GM04504 (cell line): ENCODE measurements around the gene GRAMD1B.

ENCODE experiments used
- DNase-seq: peaks from one replicate; pipeline ENCODE4 v3.0.0-alpha.2; 2012; ENCODE audit warnings: low read depth

The GRAMD1B gene

DNA sequence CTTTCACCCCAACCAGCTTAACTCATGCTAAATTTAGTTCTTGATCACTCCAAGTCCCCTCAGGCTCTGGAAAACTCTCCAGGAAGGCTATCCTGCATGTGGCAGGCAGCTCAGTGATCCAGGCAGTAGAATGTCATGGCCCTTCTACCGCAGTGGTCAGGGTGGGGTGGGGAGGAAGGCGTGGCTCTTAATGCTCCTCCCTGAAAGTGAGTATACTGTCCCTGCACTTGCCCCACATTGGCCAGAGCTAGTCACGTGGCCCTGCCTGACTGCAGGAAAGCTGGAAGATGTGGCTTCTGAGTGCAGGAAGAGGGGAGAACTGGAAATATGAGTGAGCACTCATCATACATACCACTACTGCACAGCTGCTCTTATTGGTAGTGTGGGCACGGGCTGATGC is 102.1 kb downstream of the GRAMD1B start:
- DNase-seq: no peak

DNA sequence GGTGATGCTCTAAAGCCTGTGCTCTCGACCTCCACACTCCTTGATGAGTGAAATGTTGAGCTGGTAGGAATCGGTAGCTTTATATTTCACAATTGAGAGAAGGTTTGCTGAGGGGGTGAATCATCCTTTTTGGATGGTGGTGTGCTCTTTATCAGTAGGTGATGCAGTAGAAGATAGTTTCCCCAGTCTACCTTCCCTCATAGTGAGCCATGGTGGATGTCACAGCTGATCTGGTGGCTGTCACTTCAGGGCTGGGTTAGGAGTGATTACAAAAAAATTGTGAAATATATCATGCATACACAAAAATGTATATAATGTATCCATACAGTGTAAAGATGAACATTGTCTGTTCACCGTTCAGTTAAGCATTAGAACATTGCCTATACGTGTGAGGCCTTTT is 105.3 kb downstream of the GRAMD1B start:
- DNase-seq: no peak

DNA sequence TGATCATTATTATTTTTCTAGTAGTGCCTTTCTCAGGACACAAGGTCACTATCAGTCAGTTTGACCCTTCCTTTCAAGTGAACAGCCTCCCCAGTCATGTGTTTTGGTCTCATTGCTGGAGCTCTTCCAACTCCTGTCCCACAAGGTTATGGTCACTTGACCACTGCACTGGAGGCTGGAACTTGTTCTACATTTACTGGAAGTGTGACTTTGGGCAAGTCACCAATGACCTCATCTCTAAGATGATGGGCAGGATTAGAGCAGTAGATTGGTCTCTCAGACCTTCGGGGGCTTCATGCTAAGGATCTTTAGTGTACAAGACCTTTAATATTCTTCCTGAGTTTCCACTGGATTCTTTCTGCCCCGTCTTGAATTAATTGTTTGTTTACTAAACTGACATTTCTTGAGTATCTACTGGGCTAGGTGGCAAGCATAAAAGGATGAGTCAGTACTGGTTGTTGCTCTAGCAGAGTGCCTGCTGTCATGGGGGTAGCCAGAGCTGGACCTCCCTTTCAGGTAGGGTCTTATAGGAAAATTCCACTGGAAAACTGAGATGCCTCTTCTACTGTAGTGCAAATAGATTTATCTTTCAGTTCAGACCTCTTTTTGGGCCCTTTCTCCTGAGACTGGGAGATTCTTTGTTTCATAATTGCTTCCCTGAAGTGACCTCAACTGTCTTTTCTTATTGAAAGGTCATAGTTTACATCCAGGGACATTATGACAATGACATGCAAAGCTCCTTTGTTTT is 106.8 kb downstream of the GRAMD1B start:
- DNase-seq: no peak

DNA sequence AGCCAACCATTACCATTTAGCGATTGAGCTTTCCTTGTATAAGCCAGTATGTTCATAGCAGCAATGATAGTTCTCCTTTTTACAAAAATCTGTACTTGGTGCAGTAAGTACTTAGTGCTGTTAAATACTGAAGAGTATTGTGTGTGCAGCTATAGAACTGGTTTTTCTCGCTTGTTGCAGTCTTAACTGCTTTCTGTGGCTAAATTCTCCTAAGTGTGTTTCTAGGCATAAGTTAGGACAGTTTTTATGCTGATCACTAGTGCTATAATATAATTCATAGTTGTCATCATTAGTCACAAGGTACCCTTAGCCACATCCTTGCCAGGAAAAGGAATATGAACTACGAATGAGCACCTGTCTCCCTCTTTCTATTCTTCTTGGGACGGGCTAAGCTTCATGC is 107.7 kb downstream of the GRAMD1B start:
- no peak for DNase-seq

DNA sequence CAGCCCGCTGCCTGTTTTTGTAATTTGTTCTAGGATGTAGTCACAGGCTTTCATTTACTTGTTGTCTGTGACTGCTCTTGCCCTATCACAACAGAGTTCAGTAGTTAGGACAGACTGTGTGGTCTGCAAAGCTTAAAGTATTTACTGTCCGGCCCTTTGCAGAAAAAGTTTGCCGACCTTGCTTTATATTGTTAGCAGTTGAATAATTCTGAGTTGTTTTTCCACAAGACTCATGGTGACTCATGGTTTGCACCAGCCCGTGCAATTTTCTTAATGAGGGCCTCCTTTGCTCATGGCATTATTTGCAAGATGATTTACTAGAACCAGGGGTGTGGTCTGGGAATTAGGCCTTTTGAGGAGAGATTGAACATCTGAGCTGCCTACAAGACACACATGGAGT is 113.7 kb downstream of the GRAMD1B start:
- peak; percentile 88 for DNase-seq

DNA sequence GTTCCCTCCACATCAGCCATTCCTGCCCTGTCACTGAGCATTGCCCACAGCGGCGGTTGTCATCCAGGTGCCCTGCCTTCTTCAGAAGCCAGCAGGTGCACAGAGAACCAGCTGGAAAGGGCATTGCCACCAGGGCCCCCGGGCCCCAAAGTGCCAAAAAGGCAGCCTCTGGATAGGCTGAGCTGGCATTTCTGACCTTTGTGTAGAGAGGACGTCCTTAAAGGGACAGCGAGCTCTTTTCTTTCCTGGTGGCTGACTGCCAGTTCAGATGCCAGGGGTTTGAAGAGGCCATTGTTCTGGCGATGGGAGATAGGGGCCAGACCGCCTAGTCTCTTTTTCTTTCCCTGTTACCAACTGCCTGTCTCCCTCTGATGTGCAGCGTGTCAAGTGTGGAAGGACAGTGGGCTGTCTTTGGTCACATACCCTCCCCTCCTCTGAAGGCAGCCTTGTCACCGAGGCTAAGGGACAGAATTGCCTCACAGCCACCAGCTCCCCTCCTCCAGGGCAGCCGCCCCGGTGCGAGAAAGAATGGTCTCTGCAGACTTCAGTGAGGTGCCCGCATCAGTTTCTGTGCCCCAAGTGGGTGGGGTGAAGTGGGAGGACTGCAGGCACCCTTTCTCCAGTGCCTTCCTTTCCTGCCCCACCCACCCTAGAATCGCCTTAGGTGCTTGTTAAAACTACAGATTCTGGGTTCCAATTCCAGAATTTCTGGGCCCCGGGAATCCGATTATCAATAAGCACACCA is 114.7 kb downstream of the GRAMD1B start:
- no peak for DNase-seq

DNA sequence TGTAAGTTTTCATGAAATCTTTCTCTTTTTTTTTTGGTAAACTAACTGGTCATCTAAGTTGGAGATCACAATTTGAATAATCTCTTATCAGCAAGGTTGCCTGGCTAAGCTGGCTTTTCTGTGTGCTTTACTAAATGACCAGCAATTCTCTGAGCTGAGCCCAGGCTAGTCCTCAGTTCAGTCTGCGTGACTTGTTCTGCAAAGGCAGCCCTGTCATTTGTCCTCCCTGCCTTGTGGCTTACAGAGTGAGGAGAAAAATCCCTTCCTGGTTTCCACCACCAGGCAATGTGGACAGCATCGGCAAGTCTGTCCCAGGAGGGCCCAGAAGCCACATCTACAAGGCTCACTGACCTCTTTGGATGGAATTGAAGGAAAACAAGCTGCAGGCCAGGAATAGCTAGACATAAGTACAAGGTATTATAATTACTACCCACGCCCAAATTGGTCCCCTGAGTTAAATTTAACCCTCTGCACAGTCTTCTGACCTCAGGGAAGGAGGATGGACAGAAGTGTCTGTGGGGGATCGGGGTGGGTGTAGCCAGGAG is 115.7 kb downstream of the GRAMD1B start:
- no peak for DNase-seq

DNA sequence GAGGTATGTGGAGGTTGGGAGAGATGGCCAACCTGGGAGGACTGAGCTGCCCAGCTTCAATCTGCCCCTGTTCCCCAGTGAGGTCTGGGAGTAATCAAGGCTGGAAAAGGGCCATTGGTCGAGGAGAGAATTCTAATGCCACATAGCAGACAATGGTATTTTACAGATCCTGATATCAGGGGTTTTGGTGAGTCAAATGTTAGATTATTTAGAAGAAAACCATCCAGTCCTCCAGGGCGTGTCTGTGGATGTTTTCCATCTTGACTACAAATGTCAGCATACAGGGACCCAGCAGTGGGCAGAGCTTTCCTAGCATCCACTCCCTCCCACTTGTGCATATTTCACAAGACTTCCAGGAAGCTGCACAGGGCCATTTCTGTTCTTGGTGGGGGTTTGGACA is 116.4 kb downstream of the GRAMD1B start:
- peak; percentile 79 for DNase-seq

DNA sequence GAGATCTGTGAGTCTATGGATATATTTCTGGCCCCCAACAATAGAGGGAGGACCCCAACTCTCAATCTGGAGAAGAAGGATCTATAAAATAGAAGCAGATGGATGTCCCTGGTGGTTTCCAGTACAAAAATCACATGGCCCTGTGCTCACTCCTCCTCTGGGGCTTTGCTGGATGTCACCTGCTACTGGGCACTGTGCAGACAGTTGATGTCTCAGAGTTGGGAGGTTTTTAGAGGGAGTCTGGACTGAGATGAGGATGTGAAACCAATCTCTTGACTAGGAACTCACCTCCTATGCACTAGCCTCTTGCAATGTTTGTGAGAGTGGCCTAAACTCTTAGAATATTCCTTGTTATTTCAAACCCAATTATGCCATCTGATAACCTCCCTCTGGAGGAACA is 117.1 kb downstream of the GRAMD1B start:
- DNase-seq: no peak

DNA sequence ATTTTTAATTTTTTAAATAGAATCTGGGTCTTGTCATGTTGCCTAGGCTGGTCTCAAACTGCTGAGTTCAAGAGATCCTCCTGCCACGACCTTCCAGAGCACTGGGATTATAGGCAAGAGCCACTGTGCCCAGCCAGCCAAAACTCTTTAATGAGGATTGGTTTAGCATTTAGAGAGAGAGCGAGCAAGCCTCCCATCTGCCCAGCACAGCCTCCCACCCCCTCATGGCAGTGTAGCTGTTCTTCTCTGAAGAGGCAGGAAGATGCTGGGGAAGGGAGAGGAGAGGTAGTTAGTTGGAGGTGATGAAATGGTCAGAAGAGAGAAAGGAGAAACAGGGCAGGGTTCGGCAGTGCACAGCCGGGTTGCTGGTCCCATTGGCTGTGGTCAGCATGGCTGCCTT is 118.7 kb downstream of the GRAMD1B start:
- DNase-seq: no peak

DNA sequence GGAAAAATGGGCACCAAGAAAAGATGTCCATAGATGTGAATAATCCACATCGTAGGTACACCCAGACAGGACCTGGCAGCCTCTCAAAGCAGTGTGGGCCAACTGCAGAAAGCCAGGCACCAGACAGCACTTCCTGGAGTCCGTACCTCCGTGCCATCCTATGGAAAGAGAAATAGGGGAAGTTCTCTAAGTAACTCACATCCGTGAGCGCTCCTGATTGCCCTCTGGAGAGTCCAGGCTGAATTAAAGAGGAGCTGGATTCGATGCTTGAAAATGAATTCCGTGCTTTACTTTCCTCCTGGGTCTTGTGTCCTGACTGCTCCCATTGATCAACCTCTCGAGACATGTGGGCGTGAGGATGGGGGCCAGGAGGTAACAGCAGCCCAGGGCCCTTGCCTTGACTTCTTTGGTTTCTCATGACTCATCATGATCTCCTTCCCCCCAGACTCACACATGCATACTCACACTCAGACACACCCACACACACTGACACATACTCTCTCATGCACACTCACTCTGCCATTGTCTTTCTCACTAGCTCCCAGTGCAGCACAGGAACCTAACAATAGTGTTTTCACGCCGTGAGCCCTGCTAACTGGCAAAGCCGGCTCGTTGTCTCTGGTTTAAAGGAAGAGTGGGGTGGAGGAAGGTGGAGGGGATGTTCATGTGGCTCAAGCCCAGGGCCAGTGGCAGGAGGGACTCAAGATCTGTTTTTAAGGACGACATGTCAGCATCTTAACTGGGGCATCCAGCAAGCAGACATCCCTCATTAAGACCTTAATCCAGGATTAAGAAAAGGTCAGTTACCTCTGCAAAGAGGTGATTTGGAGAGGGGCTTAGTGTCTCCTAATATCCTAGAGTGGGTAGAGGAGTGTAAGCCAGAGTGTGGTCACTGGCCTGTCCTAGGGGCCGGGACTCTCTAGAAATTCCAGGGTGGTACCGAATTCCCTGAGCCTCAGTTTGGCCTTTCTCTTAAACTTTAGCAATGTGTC is 120.2 kb downstream of the GRAMD1B start:
- no peak for DNase-seq

DNA sequence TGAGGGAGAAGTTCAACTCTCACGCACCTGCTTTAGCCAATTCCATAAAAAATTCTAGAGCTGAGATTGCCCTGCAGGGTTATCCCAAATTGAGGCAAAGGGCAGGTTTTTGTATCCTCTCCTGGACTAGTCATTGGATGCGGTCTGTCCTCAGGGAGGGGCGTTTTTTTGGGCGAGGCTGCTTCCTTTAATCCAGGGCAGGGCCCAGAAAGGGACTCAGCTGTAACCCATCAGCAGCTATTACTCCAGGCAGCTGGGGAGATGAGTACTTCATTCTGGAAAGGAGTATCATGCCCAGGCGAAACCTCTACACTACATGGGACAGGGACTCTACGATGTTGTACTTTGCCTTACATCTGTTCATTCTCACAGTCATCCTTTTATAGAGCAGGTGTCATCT is 121.0 kb downstream of the GRAMD1B start:
- DNase-seq: no peak

DNA sequence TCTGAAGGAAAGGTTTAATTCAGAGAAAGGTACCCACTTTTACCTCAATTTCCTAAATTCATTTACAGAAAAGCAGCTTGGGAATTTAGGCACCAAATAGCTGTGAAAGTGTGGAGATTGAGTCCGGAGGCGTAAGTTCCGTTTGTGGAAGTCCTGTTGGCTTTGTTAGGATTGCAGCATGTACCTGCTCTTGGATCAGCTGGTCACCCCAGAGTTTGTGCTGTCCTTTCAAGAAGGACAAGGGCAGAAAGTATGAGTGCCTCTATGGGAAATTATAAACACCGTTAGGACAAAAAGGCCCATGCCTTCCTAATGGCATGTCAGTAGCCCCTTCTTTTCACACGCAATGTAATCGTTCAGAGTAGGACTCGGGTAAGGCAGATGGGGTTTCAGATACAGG is 126.6 kb downstream of the GRAMD1B start:
- DNase-seq: no peak

DNA sequence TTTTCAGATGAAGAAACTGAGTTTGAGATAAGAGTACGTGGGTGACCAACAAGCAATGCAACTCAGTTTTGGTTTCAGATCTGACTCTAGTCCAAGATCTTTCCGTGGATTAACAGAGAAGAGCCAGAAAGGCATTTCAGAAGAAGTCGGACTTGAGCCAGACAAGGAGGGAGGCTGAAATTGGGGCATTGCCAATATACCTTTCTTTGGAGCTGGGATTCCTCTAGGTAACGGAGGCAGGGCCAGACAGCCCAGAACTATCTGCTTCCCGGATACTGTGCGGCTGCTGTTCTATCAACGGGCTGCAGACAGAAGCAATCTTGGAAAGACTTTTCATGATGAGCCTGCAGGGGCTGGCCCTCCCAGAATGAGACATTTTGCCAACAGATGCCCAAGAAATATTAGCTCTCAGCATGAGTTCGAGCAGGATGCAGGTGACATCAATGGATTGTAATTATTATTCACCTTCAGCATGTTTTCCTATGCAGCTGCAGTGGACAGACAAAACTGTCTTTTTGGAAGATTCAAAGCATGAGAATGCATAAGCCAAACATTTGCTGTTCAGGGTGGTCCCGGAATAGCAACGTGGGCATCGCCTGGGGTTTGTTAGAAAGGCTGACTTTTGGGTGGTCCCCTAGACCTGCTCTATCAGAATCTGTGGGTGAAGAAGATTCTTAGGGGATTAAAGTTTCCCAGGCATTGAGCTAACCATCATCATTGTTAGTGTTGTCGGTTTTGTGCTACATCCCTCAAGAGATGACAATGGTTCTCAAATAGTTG is 128.7 kb downstream of the GRAMD1B start:
- no peak for DNase-seq

DNA sequence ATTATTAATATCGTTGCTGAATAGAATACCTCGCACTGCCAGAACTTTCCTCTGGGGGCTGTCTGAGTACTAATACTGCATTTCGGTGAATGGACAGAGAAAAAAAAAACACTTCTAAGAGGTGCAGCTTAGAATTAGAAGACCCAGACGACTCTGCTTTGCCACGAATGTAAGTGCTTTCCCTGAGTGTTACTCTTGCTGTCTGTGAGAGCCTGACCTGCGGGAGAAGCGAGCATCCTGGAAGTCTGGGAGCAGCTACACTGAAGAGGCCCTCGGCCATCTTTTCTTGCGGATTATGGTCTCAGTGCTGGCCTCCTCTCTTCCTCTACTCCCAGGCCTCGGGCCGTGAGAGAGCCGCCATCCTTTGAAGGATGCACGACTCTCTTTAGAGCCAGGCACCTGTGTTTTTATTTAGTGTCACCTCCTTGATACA is 129.5 kb downstream of the GRAMD1B start:
- DNase-seq: no peak

DNA sequence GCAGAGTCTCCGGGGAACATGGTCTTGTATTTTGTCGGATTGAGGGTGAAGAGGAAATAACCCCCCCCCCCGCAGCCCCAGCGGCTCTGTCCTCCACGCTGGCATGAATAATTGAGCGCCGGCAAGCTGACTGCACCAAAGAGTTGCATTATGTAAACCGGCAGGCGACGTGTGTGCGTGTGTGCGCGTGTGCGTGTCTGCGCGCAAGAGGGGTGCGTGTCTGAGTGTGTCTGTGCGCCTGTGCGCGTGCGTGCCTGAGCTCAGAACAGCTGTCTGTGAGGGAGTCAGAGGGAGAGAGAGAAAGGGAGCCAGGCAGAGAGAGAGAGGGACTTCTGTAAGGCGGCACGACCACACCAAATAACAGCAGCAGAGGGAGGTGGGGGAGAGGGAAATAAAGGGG is 129.9 kb downstream of the GRAMD1B start:
- peak; percentile 69 for DNase-seq

DNA sequence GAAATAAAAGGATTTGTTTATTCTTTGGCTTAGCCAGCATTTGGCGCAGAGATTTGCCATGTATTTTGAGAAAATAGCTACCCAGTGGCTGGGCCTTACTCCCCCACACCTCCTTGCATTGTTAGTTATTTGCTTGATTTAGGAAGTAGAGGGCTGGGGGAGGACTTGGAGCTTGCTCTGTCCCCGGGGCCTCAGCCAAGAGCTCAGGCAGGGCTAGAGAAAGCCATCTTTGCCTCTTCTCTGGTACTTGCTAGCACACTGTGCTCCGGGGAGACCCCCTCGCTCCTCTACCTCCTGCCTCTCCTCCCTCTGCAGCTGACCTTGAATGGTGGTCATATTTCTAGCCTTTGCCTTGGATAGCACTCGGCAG is 131.3 kb downstream of the GRAMD1B start:
- DNase-seq: no peak

DNA sequence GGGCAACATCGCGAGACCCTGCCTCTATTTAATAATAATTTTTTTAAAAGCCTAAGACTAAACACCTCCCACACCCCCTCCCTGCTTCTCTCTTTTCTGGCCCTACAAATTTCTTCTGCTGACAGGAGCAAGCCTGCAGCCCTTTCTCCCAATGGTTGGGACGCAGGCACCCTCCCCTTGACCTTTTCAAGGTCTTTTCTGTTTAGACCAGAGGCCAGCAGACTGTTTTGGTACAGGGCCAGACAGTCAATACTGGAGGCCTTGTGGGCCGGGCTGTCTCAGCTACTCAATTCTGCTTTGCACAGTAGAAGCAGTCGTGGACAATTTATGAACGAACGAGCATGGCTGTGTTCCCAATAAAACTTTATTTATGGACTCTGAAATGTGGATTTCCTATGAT is 132.1 kb downstream of the GRAMD1B start:
- DNase-seq: no peak

DNA sequence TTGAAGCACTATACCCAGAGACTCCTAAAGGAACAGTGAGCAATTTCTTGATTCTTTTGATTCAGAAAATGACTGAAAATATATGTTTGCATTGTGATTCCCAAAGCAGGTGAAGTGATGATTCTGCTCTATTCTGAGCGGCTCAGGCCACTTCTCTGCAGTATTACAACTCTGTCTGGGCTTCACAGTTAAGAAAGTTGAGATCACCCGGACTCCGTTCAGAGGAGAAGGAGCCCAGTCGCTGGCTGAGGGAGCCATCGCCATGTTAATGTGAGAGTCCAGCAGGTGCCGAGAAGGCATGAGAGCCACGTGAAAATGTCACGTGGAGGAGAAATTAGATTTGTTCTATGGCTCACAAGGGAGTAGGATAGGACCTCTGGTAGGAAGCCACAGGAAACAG is 132.8 kb downstream of the GRAMD1B start:
- no peak for DNase-seq

DNA sequence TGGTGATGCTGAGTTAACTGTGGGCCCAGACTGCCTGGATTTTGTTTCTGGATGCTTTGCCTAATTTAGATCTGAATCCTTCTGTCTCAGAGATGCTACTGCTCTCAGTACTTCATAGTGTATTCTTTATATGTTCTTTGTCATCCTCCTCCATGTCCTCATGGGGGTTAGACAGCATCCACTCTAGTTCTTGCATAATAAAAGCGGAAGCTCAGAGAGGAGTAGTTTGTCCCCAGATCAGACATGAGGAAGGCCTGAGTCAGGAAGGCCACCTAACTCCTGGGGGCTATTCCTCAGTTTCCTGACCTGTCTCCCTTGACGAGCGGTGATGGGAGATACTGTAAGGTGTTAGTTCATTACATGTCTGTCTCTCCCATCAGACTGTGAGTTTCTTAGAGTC is 134.2 kb downstream of the GRAMD1B start:
- DNase-seq: no peak

DNA sequence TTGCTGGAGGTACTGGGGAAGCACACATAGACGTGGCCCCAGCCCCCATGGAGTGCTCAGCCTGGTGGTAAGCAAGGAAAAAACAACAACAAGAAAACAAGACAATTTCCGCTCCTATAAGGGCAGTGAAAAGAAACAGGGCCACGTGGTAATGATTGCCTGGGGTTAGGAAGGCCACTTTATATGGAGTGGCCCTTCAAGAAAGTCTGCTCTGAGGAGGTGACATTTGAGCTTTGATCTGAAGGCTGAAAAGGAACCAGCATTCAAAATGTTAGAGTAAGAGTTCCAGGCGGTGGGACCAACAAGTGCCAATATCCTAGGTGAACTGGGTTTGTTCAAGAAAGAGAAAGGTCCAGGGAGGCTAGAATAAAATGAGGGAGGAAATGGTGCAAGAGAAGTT is 136.8 kb downstream of the GRAMD1B start:
- no peak for DNase-seq

DNA sequence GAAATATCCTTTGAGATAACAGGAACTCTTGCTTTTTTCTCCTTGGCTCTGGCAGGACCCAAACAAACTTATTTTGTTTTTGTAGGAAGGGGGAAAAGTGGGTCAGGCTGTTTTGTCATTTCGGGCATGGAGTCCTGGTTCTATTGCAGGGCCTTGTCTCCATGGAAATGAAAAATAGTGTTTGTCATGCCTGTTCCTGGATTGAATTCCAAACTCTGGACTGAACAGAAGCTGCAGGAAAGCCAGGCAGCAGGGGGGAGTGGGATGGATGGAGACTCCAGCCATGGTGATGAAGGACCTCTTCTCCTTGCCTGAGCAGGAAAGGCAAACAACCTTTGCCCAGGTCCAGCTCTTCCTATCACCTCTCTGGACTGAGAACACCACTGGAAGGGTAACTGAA is 137.4 kb downstream of the GRAMD1B start:
- no peak for DNase-seq
